B cell (primary cell): ENCODE data around the gene U2AF2.

Experiments used
- CTCF ChIP-seq: fragments of 200-600 bp; IDR thresholded peaks from one replicate; pipeline ENCODE4 v1.8.0; 2022; ENCODE audit warnings: antibody characterized with exemption, mild to moderate bottlenecking
- EZH2 ChIP-seq: IDR thresholded peaks from 2 replicates; pipeline ENCODE4 v1.6.1; 2012; ENCODE audit warnings: borderline replicate concordance, low read depth, mild to moderate bottlenecking, moderate library complexity, low read length; ENCODE audit not compliant: insufficient read depth, poor library complexity, severe bottlenecking

DNA sequence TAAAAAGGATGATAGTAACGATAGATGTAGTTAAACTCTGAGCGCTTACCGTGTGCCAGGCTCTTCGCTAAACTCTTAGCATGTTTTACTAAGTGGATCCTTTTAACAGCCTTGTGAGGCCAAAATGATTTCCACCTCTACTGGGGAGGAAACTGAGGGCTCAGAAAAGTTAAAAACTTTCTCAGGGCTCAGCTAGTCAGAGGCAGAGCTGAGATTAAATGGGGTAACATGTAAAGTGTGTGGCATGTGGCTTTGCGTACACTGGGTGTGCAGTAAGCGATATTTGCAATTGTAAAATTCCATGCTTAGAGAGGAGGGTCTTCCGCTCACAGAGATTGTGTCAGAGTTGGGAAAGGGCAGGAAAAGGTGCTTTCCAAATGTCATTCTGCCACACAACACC lies 1.7 kb downstream of the U2AF2 start:
- TF ChIP-seq CTCF (no peak), EZH2 (no peak)
